ENCODE results near the gene AFF2.

Gene AFF2

GRCh38 chrX:148808833-148809232 lies 308.4 kb downstream of the AFF2 start:
- H3F3A ChIP-seq (ENCODE audit: insufficient read depth, low read length), result no peaks in the 10 kb centered on the region
- no peak overlapping the region for H2AFZ ChIP-seq (ENCODE audit: low read length)
- H3K4me2 ChIP-seq (ENCODE audit: low read depth, low read length), result no peak overlapping the region
- H3K27ac ChIP-seq (ENCODE audit: low read length), result no peak overlapping the region
- TF ChIP-seq EZH2phosphoT487 (IDR thresholded peaks at IDR 0.05; ENCODE audit: low read length), result no peak
- no peak for TF ChIP-seq EZH2 (optimal IDR thresholded peaks at IDR 0.05; ENCODE audit: low read depth, low read length)
- TF ChIP-seq, protein P1, sequence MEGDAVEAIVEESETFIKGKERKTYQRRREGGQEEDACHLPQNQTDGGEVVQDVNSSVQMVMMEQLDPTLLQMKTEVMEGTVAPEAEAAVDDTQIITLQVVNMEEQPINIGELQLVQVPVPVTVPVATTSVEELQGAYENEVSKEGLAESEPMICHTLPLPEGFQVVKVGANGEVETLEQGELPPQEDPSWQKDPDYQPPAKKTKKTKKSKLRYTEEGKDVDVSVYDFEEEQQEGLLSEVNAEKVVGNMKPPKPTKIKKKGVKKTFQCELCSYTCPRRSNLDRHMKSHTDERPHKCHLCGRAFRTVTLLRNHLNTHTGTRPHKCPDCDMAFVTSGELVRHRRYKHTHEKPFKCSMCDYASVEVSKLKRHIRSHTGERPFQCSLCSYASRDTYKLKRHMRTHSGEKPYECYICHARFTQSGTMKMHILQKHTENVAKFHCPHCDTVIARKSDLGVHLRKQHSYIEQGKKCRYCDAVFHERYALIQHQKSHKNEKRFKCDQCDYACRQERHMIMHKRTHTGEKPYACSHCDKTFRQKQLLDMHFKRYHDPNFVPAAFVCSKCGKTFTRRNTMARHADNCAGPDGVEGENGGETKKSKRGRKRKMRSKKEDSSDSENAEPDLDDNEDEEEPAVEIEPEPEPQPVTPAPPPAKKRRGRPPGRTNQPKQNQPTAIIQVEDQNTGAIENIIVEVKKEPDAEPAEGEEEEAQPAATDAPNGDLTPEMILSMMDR (IDR thresholded peaks at IDR 0.05; ENCODE audit: low read length), result no peak
- no peak overlapping the region for H3K9ac ChIP-seq (ENCODE audit: low read length)
- H3K79me2 ChIP-seq (ENCODE audit: low read length), result no peaks in the 10 kb centered on the region
- no peak for DNase-seq
- H3K9me3 ChIP-seq (replicated peaks; ENCODE audit: insufficient read depth, low read length), result no peaks in the 10 kb centered on the region
- no peaks in the 10 kb centered on the region for H3K4me1 ChIP-seq (ENCODE audit: low read length)
- no peaks in the 10 kb centered on the region for H4K20me1 ChIP-seq (ENCODE audit: insufficient read depth, low read length)
- no peaks in the 10 kb centered on the region for H3K9me2 ChIP-seq (replicated peaks; ENCODE audit: insufficient read depth, low read length)
- no peaks in the 10 kb centered on the region for H3K27me3 ChIP-seq (replicated peaks; ENCODE audit: insufficient read depth, low read length)
- no peak overlapping the region for H3K4me3 ChIP-seq (ENCODE audit: low read length)
- no peaks in the 10 kb centered on the region for H3K36me3 ChIP-seq (replicated peaks; ENCODE audit: insufficient read depth, low read length)

- no peaks in the 10 kb centered on the region for H3F3A ChIP-seq (ENCODE audit: insufficient read depth, low read length)
- H3K9me3 ChIP-seq (replicated peaks; ENCODE audit: insufficient read depth, low read length), result no peaks in the 10 kb centered on the region
- no peak overlapping the region for H3K9ac ChIP-seq (ENCODE audit: low read length)
- no peak overlapping the region for H3K4me2 ChIP-seq (ENCODE audit: low read depth, low read length)
- no peaks in the 10 kb centered on the region for H3K27me3 ChIP-seq (replicated peaks; ENCODE audit: insufficient read depth, low read length)
- no peaks in the 10 kb centered on the region for H3K4me1 ChIP-seq (ENCODE audit: low read length)
- no peaks in the 10 kb centered on the region for H4K20me1 ChIP-seq (ENCODE audit: insufficient read depth, low read length)
- no peak overlapping the region for H3K27ac ChIP-seq (ENCODE audit: low read length)
- H3K9me2 ChIP-seq (replicated peaks; ENCODE audit: insufficient read depth, low read length), result no peaks in the 10 kb centered on the region
- no peaks in the 10 kb centered on the region for H3K79me2 ChIP-seq (ENCODE audit: low read length)
- TF ChIP-seq EZH2 (optimal IDR thresholded peaks at IDR 0.05; ENCODE audit: low read depth, low read length) (no peak), EZH2phosphoT487 (IDR thresholded peaks at IDR 0.05; ENCODE audit: low read length) (no peak)
- TF ChIP-seq, protein P1 (IDR thresholded peaks at IDR 0.05; ENCODE audit: low read length), result no peak
- no peak overlapping the region for H2AFZ ChIP-seq (ENCODE audit: low read length)
- H3K4me3 ChIP-seq (ENCODE audit: low read length), result no peak overlapping the region
- no peaks in the 10 kb centered on the region for H3K36me3 ChIP-seq (replicated peaks; ENCODE audit: insufficient read depth, low read length)
- DNase-seq, result no peak
These were observed 310.8 kb downstream of the AFF2 start for GRCh38 chrX:148811236-148811635.

DNA sequence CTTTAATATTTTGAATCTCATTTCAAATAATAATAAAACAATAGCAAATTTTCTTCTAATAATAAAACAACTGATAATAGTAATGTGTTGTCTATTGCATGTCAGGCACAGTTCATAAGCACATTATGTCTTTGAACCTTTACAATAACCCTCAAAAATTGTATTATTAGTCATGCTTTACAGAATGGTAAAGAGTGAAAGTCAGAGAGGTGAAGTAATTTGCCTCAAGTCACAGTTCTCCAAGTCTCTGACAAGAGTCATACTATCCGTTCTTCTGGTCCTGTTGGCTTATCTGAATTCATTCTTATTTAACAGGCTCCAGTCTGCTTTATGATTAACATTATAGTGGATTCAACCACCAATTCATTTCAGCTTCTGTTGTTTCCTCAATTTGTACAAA lies 313.0 kb downstream of the AFF2 start:
- Histone ChIP-seq H3K9me2 (replicated peaks; ENCODE audit: insufficient read depth, low read length) (no peaks in the 10 kb centered on the region), H2AFZ (ENCODE audit: low read length) (no peak overlapping the region), H3K36me3 (replicated peaks; ENCODE audit: insufficient read depth, low read length) (no peaks in the 10 kb centered on the region), H3K4me3 (ENCODE audit: low read length) (no peak overlapping the region), H3K4me2 (ENCODE audit: low read depth, low read length) (no peak overlapping the region), H3K9ac (ENCODE audit: low read length) (no peak overlapping the region), H3K4me1 (ENCODE audit: low read length) (no peaks in the 10 kb centered on the region), H3K27ac (ENCODE audit: low read length) (no peak overlapping the region), H3K27me3 (replicated peaks; ENCODE audit: insufficient read depth, low read length) (no peaks in the 10 kb centered on the region), H3F3A (ENCODE audit: insufficient read depth, low read length) (no peaks in the 10 kb centered on the region), H3K9me3 (replicated peaks; ENCODE audit: insufficient read depth, low read length) (no peaks in the 10 kb centered on the region), H3K79me2 (ENCODE audit: low read length) (no peaks in the 10 kb centered on the region), H4K20me1 (ENCODE audit: insufficient read depth, low read length) (no peaks in the 10 kb centered on the region)
- no peak for DNase-seq
- TF ChIP-seq EZH2 (optimal IDR thresholded peaks at IDR 0.05; ENCODE audit: low read depth, low read length) (no peak), EZH2phosphoT487 (IDR thresholded peaks at IDR 0.05; ENCODE audit: low read length) (no peak)
- TF ChIP-seq, protein P1 (IDR thresholded peaks at IDR 0.05; ENCODE audit: low read length), result no peak
